OCI-LY7 (cell line): Measurements from ENCODE around the gene CNOT4. TPM values are rescaled to one million over a fixed set of nuclear protein-coding genes. Genes with fewer than 3 reads are reported as not detected.

Experiments used
- BruUV-seq: library from RNA; stranded (reverse); fragments of 400-500 nt; replicated peaks from 2 replicates; lab custom pipeline; 2021; lab: Mats Ljungman, UMichigan
- CTCF ChIA-PET: fragments of 300-600 bp; sonication (Branson Sonifier 250); formaldehyde crosslinking; loops from one replicate; lab custom pipeline; 2022; ENCODE audit warnings: antibody characterized with exemption; ENCODE audit not compliant: unreplicated experiment; lab: Charles Lee
- POLR2A ChIA-PET: fragments of 300-600 bp; sonication (Branson Sonifier 250); formaldehyde crosslinking; loops from one replicate; lab custom pipeline; 2022; ENCODE audit warnings: antibody characterized with exemption; lab: Charles Lee
- DNase-seq: peaks from one replicate; pipeline ENCODE4 v3.0.0-alpha.2; 2015; ENCODE audit warnings: low spot score
- H2AFZ ChIP-seq: fragments of 200-600 bp; sonication (generic), shearing (Covaris generic); 2 replicates; pipeline ENCODE4 v1.6.1; 2014; ENCODE audit warnings: mild to moderate bottlenecking, antibody characterized with exemption, low read length, moderate library complexity
- H3K27ac ChIP-seq: fragments of 200-600 bp; sonication (generic); 2 replicates; pipeline ENCODE4 v1.5.1; 2014; ENCODE audit warnings: mixed run types, low read depth, mild to moderate bottlenecking, moderate library complexity, low read length, inconsistent platforms; ENCODE audit not compliant: poor library complexity, severe bottlenecking
- H3K36me3 ChIP-seq: fragments of 200-600 bp; sonication (generic); 2 replicates; pipeline ENCODE4 v1.6.1; 2014; ENCODE audit warnings: mild to moderate bottlenecking, antibody characterized with exemption, low read length, moderate library complexity, mixed read lengths; ENCODE audit not compliant: insufficient read depth
- H3K4me1 ChIP-seq: fragments of 200-600 bp; sonication (generic); 2 replicates; pipeline ENCODE4 v1.5.1; 2014; ENCODE audit warnings: mild to moderate bottlenecking, low read length; ENCODE audit not compliant: insufficient read depth, poor library complexity, severe bottlenecking
- H3K4me2 ChIP-seq: fragments of 200-600 bp; sonication (generic); 2 replicates; pipeline ENCODE4 v1.6.1; 2014; ENCODE audit warnings: mild to moderate bottlenecking, low read length
- H3K4me3 ChIP-seq: fragments of 200-600 bp; sonication (generic); 2 replicates; pipeline ENCODE4 v1.5.1; 2014; ENCODE audit warnings: mild to moderate bottlenecking, low read depth, low read length; ENCODE audit not compliant: poor library complexity, severe bottlenecking
- H3K79me2 ChIP-seq: fragments of 200-600 bp; sonication (generic); 2 replicates; pipeline ENCODE4 v1.6.1; 2016; ENCODE audit warnings: low read depth, mild to moderate bottlenecking, low read length, moderate library complexity, mixed read lengths; ENCODE audit not compliant: insufficient read depth
- H3K9me2 ChIP-seq: fragments of 200-600 bp; sonication (generic); 2 replicates; pipeline ENCODE4 v1.6.1; 2016; ENCODE audit warnings: mild to moderate bottlenecking, low read length, mixed read lengths; ENCODE audit not compliant: insufficient read depth
- H3K9me3 ChIP-seq: fragments of 200-600 bp; sonication (generic); 2 replicates; pipeline ENCODE4 v1.6.1; 2014; ENCODE audit warnings: mild to moderate bottlenecking, mixed run types, low read length, mixed read lengths
- H4K20me1 ChIP-seq: fragments of 200-600 bp; sonication (generic); 2 replicates; pipeline ENCODE4 v1.6.1; 2014; ENCODE audit warnings: mild to moderate bottlenecking, antibody characterized with exemption, low read length, moderate library complexity, mixed read lengths; ENCODE audit not compliant: insufficient read depth
- CTCF ChIP-seq: fragments of 200-600 bp; sonication (generic); conservative IDR thresholded peaks from 2 replicates; pipeline ENCODE4 v1.5.1; 2014; ENCODE audit warnings: mild to moderate bottlenecking, antibody characterized with exemption, low read length, moderate library complexity, mixed read lengths
- EZH2phosphoT487 ChIP-seq: fragments of 200-600 bp; sonication (generic); IDR thresholded peaks from 2 replicates; pipeline ENCODE4 v1.6.1; 2018; ENCODE audit warnings: low read depth, borderline replicate concordance, mild to moderate bottlenecking, mixed run types, antibody characterized with exemption, low read length, moderate library complexity, mixed read lengths
- intact Hi-C: fragments of 100-400 bp; cut with micrococcal nuclease; formaldehyde crosslinking; loops from one replicate; pipeline ENCODE4 v1.10.0; 2022; ENCODE audit not compliant: unreplicated experiment
- total RNA-seq, 2 experiments: library from RNA; depleted of rRNA in 1 of 2; stranded (reverse); fragments of >200 nt in 1 of 2; shearing (Covaris generic) in 1 of 2; gene quantifications; 2 replicates each; pipeline ENCODE4 v1.2.3, GENCODE V29; 2014 to 2022

CNOT4 gene
- total RNA-seq, 2 experiments from 2014 or later: 18.7 to 21.9 TPM

- ChIA-PET POLR2A (interaction anchor here (0.7 to 1.4 kb wide), 3 partner anchors 10 to 73 kb away, joined by 3 to 4 read pairs (median 3); no protein-coding TSS in a partner anchor), CTCF (no interaction called here)
- no peak for DNase-seq
- Histone ChIP-seq H3K27ac (no peak overlapping the region), H4K20me1 (no peaks in the 10 kb centered on the region), H3K4me2 (no peak overlapping the region), H3K36me3 (no peaks in the 10 kb centered on the region), H3K4me3 (no peak overlapping the region), H3K9me2 (no peaks in the 10 kb centered on the region), H2AFZ (no peak overlapping the region), H3K9me3 (no peaks in the 10 kb centered on the region), H3K79me2 (no peaks in the 10 kb centered on the region), H3K4me1 (no peaks in the 10 kb centered on the region)
- no peak for TF ChIP-seq EZH2phosphoT487
- no peak for TF ChIP-seq CTCF
- no TSS peak for BruUV-seq
- intact Hi-C loops: no loop called here
Observed at GRCh38 chr7:135381369-135381768, 128.5 kb downstream of the CNOT4 start.

- TF ChIP-seq EZH2phosphoT487: no peak
- TF ChIP-seq CTCF: no peak
- BruUV-seq: no TSS peak
- Histone ChIP-seq H3K4me2 (no peak overlapping the region), H3K27ac (no peak overlapping the region), H2AFZ (no peak overlapping the region), H3K4me3 (no peak overlapping the region), H3K9me2 (no peaks in the 10 kb centered on the region), H3K36me3 (no peaks in the 10 kb centered on the region), H3K79me2 (no peaks in the 10 kb centered on the region), H3K4me1 (no peaks in the 10 kb centered on the region), H4K20me1 (no peaks in the 10 kb centered on the region), H3K9me3 (no peaks in the 10 kb centered on the region)
- POLR2A ChIA-PET: no interaction called here
- CTCF ChIA-PET: no interaction called here
- intact Hi-C loops: no loop called here
- DNase-seq: no peak
Observed at GRCh38 chr7:135380351-135380750, 129.6 kb downstream of the CNOT4 start.

GRCh38 chr7:135377171-135377570 is 132.7 kb downstream of the CNOT4 start:
- no peaks in the 10 kb centered on the region for H3K79me2 ChIP-seq
- no TSS peak for BruUV-seq
- H3K4me2 ChIP-seq: no peak overlapping the region
- no peak overlapping the region for H3K27ac ChIP-seq
- H4K20me1 ChIP-seq: no peaks in the 10 kb centered on the region
- H3K9me3 ChIP-seq: no peaks in the 10 kb centered on the region
- H2AFZ ChIP-seq: no peak overlapping the region
- no peaks in the 10 kb centered on the region for H3K4me1 ChIP-seq
- no peaks in the 10 kb centered on the region for H3K36me3 ChIP-seq
- DNase-seq: no peak
- no peak for TF ChIP-seq CTCF
- no peak for TF ChIP-seq EZH2phosphoT487
- POLR2A ChIA-PET: interaction anchor here (0.6 to 1.0 kb wide), 5 partner anchors 11 to 368 kb away, joined by 3 to 5 read pairs (median 3); no protein-coding TSS in a partner anchor
- H3K4me3 ChIP-seq: no peak overlapping the region
- intact Hi-C loops: no loop called here
- no peaks in the 10 kb centered on the region for H3K9me2 ChIP-seq
- CTCF ChIA-PET: no interaction called here
